SK-N-MC (cell line): ENCODE results near the gene R3HDM2.

ENCODE experiments used
- EZH2 ChIP-seq: fragments of 200-600 bp; sonication (generic); IDR thresholded peaks from one replicate; pipeline ENCODE4 v1.6.1; 2017; ENCODE audit warnings: antibody characterized with exemption
- FOXP2 ChIP-seq: optimal IDR thresholded peaks from 2 replicates; pipeline ENCODE3; 2011; ENCODE audit warnings: mild to moderate bottlenecking, moderate library complexity; ENCODE audit not compliant: insufficient read depth; ENCODE audit errors: extremely low read length, control extremely low read depth
- POLR2AphosphoS5 ChIP-seq: IDR thresholded peaks from 2 replicates; pipeline ENCODE4 v1.6.1; 2012; ENCODE audit warnings: mild to moderate bottlenecking, low read depth, low read length, borderline replicate concordance

DNA sequence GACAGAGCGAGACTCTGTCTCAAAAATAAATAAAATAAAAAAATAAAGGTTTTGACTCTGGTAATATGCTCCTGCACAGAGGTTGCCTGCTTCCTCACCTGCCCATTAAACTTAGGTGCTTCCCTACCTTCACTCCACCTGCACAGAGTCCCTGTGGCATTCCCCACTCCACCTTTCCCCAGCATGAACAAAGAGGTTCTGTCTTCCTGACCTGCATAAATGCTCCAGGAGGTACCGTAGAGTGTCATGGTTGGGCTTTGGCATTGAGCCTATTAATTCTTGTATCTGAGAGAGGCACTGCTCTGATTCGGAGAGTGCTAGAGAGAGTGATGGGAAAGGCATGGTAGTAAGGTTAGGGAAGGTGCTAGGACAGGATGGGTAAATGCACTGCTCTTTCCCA lies 42.5 kb upstream of the R3HDM2 start:
- TF ChIP-seq EZH2 = no peak
- no peak for TF ChIP-seq POLR2AphosphoS5
- TF ChIP-seq FOXP2 = no peak
